CD4-positive, alpha-beta memory T cell (primary cell): ENCODE measurements around the gene ITIH1. TPM values are rescaled to one million over a fixed set of nuclear protein-coding genes. Genes with fewer than 3 reads are reported as not detected.

Experiments used
- CTCF ChIA-PET: fragments of 350-600 bp; sonication (Branson Sonifier 250); formaldehyde crosslinking; loops from one replicate; lab custom pipeline; 2021; ENCODE audit warnings: inconsistent platforms; ENCODE audit not compliant: partially characterized antibody; lab: Charles Lee
- POLR2A ChIA-PET: fragments of 350-600 bp; sonication (Branson Sonifier 250); formaldehyde crosslinking; loops from one replicate; lab custom pipeline; 2021; ENCODE audit not compliant: partially characterized antibody; lab: Charles Lee
- DNase-seq, 5 donors: peaks; one replicate each; pipeline versions ENCODE4 v3.0.0 to v3.0.0-alpha.2; 2020 to 2022; ENCODE audit warnings: mixed read lengths in 1 of 5
- H3K27ac ChIP-seq: one replicate; pipeline ENCODE4 v1.7.0; 2013; ENCODE audit warnings: low read depth, low read length
- H3K27me3 ChIP-seq: 2 replicates; pipeline ENCODE4 v1.7.0; 2013; ENCODE audit warnings: mild to moderate bottlenecking, low read length, moderate library complexity; ENCODE audit not compliant: insufficient read depth
- H3K36me3 ChIP-seq: 2 replicates; pipeline ENCODE4 v1.7.0; 2013; ENCODE audit warnings: mild to moderate bottlenecking, low read length, moderate library complexity; ENCODE audit not compliant: insufficient read depth
- H3K4me1 ChIP-seq: 2 replicates; pipeline ENCODE4 v1.7.0; 2013; ENCODE audit warnings: mild to moderate bottlenecking, low read length, moderate library complexity; ENCODE audit not compliant: insufficient read depth
- H3K4me3 ChIP-seq, 2 donors: one replicate each; pipeline ENCODE4 v1.7.0; 2013; ENCODE audit warnings: low read length in 2 of 2, mild to moderate bottlenecking in 1 of 2
- H3K9me3 ChIP-seq, 2 donors: one replicate each; pipeline ENCODE4 v1.7.0; 2013; ENCODE audit warnings: low read length in 2 of 2, control low read depth in 1 of 2; ENCODE audit not compliant: control insufficient read depth in 1 of 2
- H3K27ac Mint-ChIP-seq, 7 donors: one replicate each; pipeline ENCODE4 v1.8.0; 2020 to 2021; ENCODE audit warnings: mixed read lengths in 7 of 7, mild to moderate bottlenecking in 6 of 7, inconsistent platforms in 3 of 7, moderate library complexity in 3 of 7
- H3K27me3 Mint-ChIP-seq, 2 donors: one replicate each; pipeline ENCODE4 v1.8.0; 2020 to 2021; ENCODE audit warnings: mixed read lengths in 2 of 2
- H3K36me3 Mint-ChIP-seq, 2 donors: one replicate each; pipeline ENCODE4 v1.8.0; 2020 to 2021; ENCODE audit warnings: mixed read lengths in 2 of 2, inconsistent platforms in 1 of 2, mild to moderate bottlenecking in 1 of 2
- H3K4me1 Mint-ChIP-seq, 4 donors: one replicate each; pipeline ENCODE4 v1.8.0; 2020 to 2021; ENCODE audit warnings: mixed read lengths in 4 of 4, mild to moderate bottlenecking in 1 of 4
- H3K4me3 Mint-ChIP-seq, 8 donors: one replicate each; pipeline ENCODE4 v1.8.0; 2020 to 2021; ENCODE audit warnings: mixed read lengths in 8 of 8, mild to moderate bottlenecking in 7 of 8, moderate library complexity in 6 of 8, inconsistent platforms in 3 of 8
- H3K9me3 Mint-ChIP-seq, 8 donors: one replicate each; pipeline ENCODE4 v1.8.0; 2020 to 2021; ENCODE audit warnings: mixed read lengths in 8 of 8, mild to moderate bottlenecking in 5 of 8, inconsistent platforms in 3 of 8, moderate library complexity in 1 of 8
- intact Hi-C: fragments of 100-400 bp; cut with micrococcal nuclease; formaldehyde crosslinking; loops from one replicate; pipeline ENCODE4 v1.15.1; 2023
- polyA plus RNA-seq, 2 donors: library from polyadenylated mRNA; unstranded; fragments of 300-500 nt; fragmentation: Illumina TruSeq; gene quantifications; one replicate each; pipeline ENCODE4 v1.2.3, GENCODE V29; 2021
- total RNA-seq, 2 experiments: library from RNA; stranded (reverse); gene quantifications; one replicate each; pipeline ENCODE4 v1.2.3, GENCODE V29; 2021

Gene ITIH1
- total and polyA plus RNA-seq, 4 experiments from 2014 or later = not detected

DNA sequence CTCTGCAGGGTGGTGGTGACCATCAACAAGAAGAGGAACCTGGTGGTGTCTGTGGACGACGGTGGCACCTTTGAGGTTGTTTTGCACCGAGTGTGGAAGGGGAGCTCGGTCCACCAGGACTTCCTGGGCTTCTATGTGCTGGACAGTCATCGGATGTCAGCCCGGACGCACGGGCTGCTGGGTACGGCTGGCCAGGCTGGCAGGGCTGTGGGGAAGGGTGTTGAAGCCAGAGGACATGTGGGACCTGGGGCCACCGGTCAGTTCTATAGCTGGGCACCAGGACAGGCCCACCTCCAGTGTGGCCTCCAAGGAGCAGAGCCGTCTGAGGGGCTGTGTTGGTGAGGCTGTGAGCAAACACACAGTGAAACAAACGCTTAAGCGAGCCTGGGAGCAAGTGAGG lies 13.3 kb downstream of the ITIH1 start:
- Histone ChIP-seq H3K4me3 (no peak overlapping the region), H3K36me3 (no peaks in the 10 kb centered on the region), H3K9me3 (no peaks in the 10 kb centered on the region), H3K27me3 (no peaks in the 10 kb centered on the region), H3K27ac (no peak overlapping the region), H3K4me1 (no peaks in the 10 kb centered on the region)
- Mint-ChIP-seq H3K27ac (no peak overlapping the region), H3K4me3 (no peak overlapping the region), H3K9me3 (peaks cover 0 to 2% (median 0%) of the 10 kb centered on the region in 8 donors), H3K4me1 (no peaks in the 10 kb centered on the region), H3K36me3 (no peaks in the 10 kb centered on the region), H3K27me3 (peaks cover 0 to 1% of the 10 kb centered on the region in 2 donors)
- ChIA-PET CTCF (no interaction called here), POLR2A (no interaction called here)
- intact Hi-C loops = no loop called here
- no peak for DNase-seq

DNA sequence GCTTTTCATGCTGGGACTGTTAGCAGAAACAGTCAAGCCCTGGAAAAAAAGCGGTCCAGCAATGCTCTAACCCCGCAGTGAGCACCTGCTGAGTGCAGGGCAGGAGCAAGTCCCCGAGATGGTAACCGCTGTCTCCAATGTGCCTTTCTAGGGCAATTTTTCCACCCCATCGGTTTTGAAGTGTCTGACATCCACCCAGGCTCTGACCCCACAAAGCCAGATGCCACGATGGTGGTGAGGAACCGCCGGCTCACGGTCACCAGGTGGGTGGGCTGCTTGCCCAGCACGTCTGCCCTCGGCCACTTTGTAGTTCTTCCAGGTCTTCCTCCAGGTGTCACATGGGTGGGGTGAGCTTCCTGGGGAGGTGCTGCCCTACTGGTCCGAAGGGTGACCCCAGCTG lies 14.0 kb downstream of the ITIH1 start:
- Mint-ChIP-seq H3K27ac (no peak overlapping the region), H3K27me3 (peaks cover 0 to 1% of the 10 kb centered on the region in 2 donors), H3K4me3 (no peak overlapping the region), H3K4me1 (no peaks in the 10 kb centered on the region), H3K9me3 (peaks cover 0 to 2% (median 0%) of the 10 kb centered on the region in 8 donors), H3K36me3 (no peaks in the 10 kb centered on the region)
- no peak for DNase-seq
- Histone ChIP-seq H3K4me3 (no peak overlapping the region), H3K36me3 (no peaks in the 10 kb centered on the region), H3K27me3 (no peaks in the 10 kb centered on the region), H3K9me3 (no peaks in the 10 kb centered on the region), H3K4me1 (no peaks in the 10 kb centered on the region), H3K27ac (no peak overlapping the region)
- CTCF ChIA-PET = no interaction called here
- POLR2A ChIA-PET = no interaction called here
- intact Hi-C loops = no loop called here

DNA sequence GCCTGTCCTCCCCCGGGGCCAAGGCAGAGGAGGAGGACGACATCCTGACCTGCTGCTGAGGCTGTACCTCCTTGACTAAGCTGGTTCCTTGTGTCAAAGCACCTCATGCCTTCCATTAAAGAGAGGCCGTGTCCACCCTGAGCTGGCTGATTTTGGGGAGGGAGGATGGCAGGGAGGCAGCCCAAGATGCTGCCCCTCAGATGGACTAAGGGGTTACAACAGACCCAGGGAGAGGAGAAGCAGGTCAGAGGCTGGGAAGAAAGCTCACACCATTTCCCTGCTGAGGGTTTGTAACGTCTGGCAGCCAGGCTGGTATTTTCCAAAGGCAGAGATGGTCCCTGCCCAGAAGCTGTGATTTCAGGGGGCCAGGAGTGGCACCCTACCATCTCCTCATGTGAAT lies 14.5 kb downstream of the ITIH1 start:
- peaks cover 0 to 2% (median 0%) of the 10 kb centered on the region in 8 donors for H3K9me3 Mint-ChIP-seq
- intact Hi-C loops = no loop called here
- no peaks in the 10 kb centered on the region for H3K36me3 Mint-ChIP-seq
- H3K4me1 ChIP-seq = no peaks in the 10 kb centered on the region
- no peak for DNase-seq
- H3K9me3 ChIP-seq = no peaks in the 10 kb centered on the region
- H3K4me3 ChIP-seq = no peak overlapping the region
- peaks cover 0 to 1% of the 10 kb centered on the region in 2 donors for H3K27me3 Mint-ChIP-seq
- H3K4me3 Mint-ChIP-seq = no peak overlapping the region
- no peak overlapping the region for H3K27ac Mint-ChIP-seq
- H3K36me3 ChIP-seq = no peaks in the 10 kb centered on the region
- ChIA-PET POLR2A (no interaction called here), CTCF (no interaction called here)
- H3K4me1 Mint-ChIP-seq = no peaks in the 10 kb centered on the region
- H3K27ac ChIP-seq = no peak overlapping the region
- no peaks in the 10 kb centered on the region for H3K27me3 ChIP-seq

- POLR2A ChIA-PET = no interaction called here
- H3K9me3 ChIP-seq = no peaks in the 10 kb centered on the region
- intact Hi-C loops = no loop called here
- H3K4me1 ChIP-seq = no peaks in the 10 kb centered on the region
- Mint-ChIP-seq H3K27me3 (peaks cover 0 to 1% of the 10 kb centered on the region in 2 donors), H3K27ac (no peak overlapping the region), H3K36me3 (no peaks in the 10 kb centered on the region), H3K9me3 (peaks cover 0 to 2% (median 0%) of the 10 kb centered on the region in 8 donors), H3K4me3 (no peak overlapping the region), H3K4me1 (no peaks in the 10 kb centered on the region)
- DNase-seq = no peak
- CTCF ChIA-PET = no interaction called here
- H3K27ac ChIP-seq = no peak overlapping the region
- no peak overlapping the region for H3K4me3 ChIP-seq
- no peaks in the 10 kb centered on the region for H3K27me3 ChIP-seq
- H3K36me3 ChIP-seq = no peaks in the 10 kb centered on the region
Measured at GRCh38 chr3:52792413-52792812, 15.0 kb downstream of the ITIH1 start.

GRCh38 chr3:52792961-52793695 lies 15.7 kb downstream of the ITIH1 start:
- no peaks in the 10 kb centered on the region for H3K36me3 Mint-ChIP-seq
- no peaks in the 10 kb centered on the region for H3K4me1 Mint-ChIP-seq
- Histone ChIP-seq H3K4me3 (no peak overlapping the region), H3K27ac (no peak overlapping the region), H3K4me1 (no peaks in the 10 kb centered on the region), H3K27me3 (no peaks in the 10 kb centered on the region), H3K9me3 (no peaks in the 10 kb centered on the region), H3K36me3 (no peaks in the 10 kb centered on the region)
- H3K27ac Mint-ChIP-seq = no peak overlapping the region
- H3K4me3 Mint-ChIP-seq = no peak overlapping the region
- peaks cover 0 to 1% of the 10 kb centered on the region in 2 donors for H3K27me3 Mint-ChIP-seq
- CTCF ChIA-PET = no interaction called here
- intact Hi-C loops = no loop called here
- peaks cover 0 to 2% (median 0%) of the 10 kb centered on the region in 8 donors for H3K9me3 Mint-ChIP-seq
- POLR2A ChIA-PET = no interaction called here
- no peak for DNase-seq

GRCh38 chr3:52793702-52794611 lies 16.6 kb downstream of the ITIH1 start:
- Histone ChIP-seq H3K27ac (no peak overlapping the region), H3K4me3 (no peak overlapping the region), H3K9me3 (no peaks in the 10 kb centered on the region), H3K4me1 (no peaks in the 10 kb centered on the region), H3K36me3 (no peaks in the 10 kb centered on the region), H3K27me3 (no peaks in the 10 kb centered on the region)
- Mint-ChIP-seq H3K4me1 (no peaks in the 10 kb centered on the region), H3K27me3 (peaks cover 0 to 1% of the 10 kb centered on the region in 2 donors), H3K9me3 (peaks cover 0 to 2% (median 0%) of the 10 kb centered on the region in 8 donors), H3K4me3 (no peak overlapping the region), H3K27ac (peak overlapping the region in 1 of 7 donors; percentile 17), H3K36me3 (no peaks in the 10 kb centered on the region)
- no peak for DNase-seq
- intact Hi-C loops = no loop called here
- CTCF ChIA-PET = no interaction called here
- POLR2A ChIA-PET = no interaction called here

DNA sequence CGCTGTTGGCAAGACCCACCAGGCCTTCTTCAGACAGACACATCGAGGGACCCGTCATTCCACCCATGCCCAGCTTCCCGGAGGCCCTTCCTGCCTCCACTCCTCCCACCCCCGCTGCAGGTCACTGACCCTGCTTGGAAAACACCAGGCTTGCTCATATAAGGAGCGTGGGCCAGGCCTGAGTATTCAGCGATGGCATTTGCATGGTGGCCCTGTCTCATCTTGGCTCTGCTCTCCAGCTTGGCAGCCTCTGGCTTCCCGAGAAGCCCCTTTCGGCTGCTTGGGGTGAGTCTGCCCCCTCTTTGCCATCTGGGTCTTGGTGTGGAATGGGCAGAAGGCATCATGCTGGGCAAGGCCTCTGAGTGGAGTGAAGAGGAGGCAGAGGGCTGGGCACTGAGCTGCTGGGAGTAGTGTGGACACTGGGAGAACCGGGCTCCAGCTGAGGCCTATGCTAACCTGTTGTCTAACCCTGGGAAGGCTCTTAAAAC lies 17.3 kb downstream of the ITIH1 start, which contains the start of gene ITIH3:
ITIH3 (plus strand) TSS at position 185 of the 488 bp plus-strand sequence; CDS start at position 193, 8 bp downstream.
- no peaks in the 10 kb centered on the region for H3K4me1 ChIP-seq
- H3K36me3 ChIP-seq = no peaks in the 10 kb centered on the region
- no peak within 1 kb of the TSS for H3K27ac ChIP-seq
- no peak for DNase-seq
- CTCF ChIA-PET = no interaction called here
- Mint-ChIP-seq H3K9me3 (peaks cover 0 to 2% (median 0%) of the 10 kb centered on the region in 8 donors), H3K36me3 (no peaks in the 10 kb centered on the region), H3K27me3 (peaks cover 0 to 3% of the 10 kb centered on the region in 2 donors), H3K27ac (peak within 1 kb of the TSS in 1 of 7 donors; percentile 17), H3K4me1 (no peaks in the 10 kb centered on the region), H3K4me3 (no peak within 1 kb of the TSS)
- no peaks in the 10 kb centered on the region for H3K9me3 ChIP-seq
- no peaks in the 10 kb centered on the region for H3K27me3 ChIP-seq
- intact Hi-C loops = no loop called here
- no peak within 1 kb of the TSS for H3K4me3 ChIP-seq
- POLR2A ChIA-PET = no interaction called here
